Limb (tissue), 2 donors: Measurements from ENCODE around the gene DEPDC1.
A peak's percentile ranks its signal among the peaks of the same experiment; 100 is the strongest.
"Not testable (repeated sequence)": the region's sequence is repeated elsewhere in the genome, so short reads cannot be mapped to it uniquely, and the experiment has no call there.

ENCODE experiments used
- DNase-seq, 2 donors: peaks; one replicate each; pipeline ENCODE4 v3.0.0-alpha.2; 2016; ENCODE audit errors: extremely low spot score in 2 of 2

The DEPDC1 gene, protein sequence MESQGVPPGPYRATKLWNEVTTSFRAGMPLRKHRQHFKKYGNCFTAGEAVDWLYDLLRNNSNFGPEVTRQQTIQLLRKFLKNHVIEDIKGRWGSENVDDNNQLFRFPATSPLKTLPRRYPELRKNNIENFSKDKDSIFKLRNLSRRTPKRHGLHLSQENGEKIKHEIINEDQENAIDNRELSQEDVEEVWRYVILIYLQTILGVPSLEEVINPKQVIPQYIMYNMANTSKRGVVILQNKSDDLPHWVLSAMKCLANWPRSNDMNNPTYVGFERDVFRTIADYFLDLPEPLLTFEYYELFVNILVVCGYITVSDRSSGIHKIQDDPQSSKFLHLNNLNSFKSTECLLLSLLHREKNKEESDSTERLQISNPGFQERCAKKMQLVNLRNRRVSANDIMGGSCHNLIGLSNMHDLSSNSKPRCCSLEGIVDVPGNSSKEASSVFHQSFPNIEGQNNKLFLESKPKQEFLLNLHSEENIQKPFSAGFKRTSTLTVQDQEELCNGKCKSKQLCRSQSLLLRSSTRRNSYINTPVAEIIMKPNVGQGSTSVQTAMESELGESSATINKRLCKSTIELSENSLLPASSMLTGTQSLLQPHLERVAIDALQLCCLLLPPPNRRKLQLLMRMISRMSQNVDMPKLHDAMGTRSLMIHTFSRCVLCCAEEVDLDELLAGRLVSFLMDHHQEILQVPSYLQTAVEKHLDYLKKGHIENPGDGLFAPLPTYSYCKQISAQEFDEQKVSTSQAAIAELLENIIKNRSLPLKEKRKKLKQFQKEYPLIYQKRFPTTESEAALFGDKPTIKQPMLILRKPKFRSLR

DNA sequence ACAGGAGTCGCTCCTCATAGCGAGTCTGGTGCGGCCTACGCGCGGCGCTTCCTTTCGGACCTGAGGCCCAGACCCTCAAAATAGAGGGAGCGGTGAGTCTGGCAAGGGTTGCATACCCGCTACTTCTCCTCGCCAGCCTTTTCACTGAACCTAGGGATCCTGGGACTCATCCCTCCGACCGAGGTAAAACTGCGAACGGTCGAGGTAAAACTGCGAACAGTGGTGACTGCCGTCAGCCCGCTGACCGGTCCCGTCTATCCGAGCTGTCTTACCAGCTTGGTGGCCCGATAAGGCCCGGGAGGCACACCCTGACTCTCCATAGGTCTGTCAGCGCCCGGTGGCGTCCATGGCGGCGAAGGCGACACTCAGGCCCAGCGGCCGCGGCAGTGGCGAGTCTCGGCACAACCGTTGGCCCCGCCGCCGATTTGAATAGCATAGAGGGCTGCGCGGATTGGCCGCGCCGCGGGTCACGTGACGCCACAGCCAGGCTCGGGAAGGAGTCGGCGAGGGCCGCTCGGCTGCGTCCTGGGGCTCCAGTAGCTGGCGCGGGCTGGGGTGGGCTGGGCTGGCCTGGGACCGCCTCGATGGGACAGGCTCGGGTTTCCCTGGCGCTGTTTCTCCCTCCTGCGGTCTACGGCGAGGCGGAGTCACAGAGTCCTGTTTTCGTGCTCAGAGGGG, at the start of gene DEPDC1:
TSS of gene DEPDC1 (minus strand) at position 403 of the 678 bp plus-strand sequence. CDS start at position 320, 83 bp downstream.
- DNase-seq = peak; percentile 94 to 96

- no peak for DNase-seq
Observed at GRCh38 chr1:68544651-68545050, 47.8 kb upstream of the DEPDC1 start.

GRCh38 chr1:68542586-68542985, 45.7 kb upstream of the DEPDC1 start:
- DNase-seq = no peak

- DNase-seq = no peak
Observed at GRCh38 chr1:68538941-68539340, 42.1 kb upstream of the DEPDC1 start.

DNA sequence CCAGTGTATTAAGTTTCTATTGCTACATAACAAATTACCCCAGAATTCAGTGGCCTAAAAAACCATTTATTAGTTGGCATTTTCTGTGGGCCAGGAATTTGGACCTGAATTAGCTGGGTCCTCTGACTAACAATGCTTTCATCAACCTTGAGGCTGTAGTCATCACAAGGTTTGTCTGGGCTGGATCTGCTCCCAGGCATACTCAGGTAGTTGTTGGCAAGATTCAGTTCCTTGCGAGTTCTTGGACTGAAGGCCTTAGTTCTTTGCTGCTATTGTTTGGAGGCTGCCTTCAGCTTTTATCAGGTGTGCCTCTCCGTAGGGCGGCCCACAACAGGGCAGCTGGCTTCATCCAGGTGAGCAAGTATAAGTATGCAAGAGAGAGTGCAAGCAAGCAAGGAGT, 31.4 kb upstream of the DEPDC1 start:
- no peak for DNase-seq

DNA sequence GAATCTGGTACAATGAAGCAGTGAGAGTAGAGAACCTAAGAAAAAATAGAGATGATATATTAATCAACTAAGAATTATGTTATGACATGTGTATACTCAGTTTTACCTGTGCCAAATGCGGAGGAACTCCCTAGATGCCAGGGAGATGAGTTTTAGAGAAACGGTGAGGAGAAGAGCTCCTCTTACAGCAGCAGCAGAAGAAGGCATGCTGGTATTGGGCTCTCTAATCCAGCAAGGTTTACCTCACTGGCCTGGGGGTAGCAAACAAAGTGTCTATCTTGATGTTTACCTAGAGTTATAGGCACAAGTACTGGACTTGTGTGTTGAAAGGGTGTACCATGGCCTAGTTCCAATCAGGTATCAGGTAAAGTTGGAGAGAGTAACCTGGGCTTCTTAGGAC, 28.9 kb upstream of the DEPDC1 start:
- no peak for DNase-seq

GRCh38 chr1:68521286-68521685, 24.4 kb upstream of the DEPDC1 start:
- no peak for DNase-seq

DNA sequence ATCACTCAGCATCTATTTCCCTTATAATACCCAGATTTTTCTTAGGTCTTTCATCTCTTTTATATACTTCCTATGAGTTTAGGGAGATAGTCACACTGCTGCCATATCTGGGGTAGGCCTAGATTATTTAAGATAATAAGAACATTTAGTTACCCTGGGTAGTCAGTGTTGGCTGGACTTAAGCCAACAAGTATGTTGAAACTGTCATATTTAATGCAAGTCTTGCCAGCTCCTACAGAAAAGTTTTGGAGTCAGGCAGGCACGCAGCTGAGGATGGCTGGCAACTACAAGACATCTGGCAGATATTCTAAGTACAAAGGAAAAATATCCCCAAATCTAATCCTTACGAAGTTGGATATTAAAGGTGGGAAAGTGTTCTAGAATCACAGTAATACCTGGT, 19.2 kb upstream of the DEPDC1 start:
- no peak for DNase-seq

DNA sequence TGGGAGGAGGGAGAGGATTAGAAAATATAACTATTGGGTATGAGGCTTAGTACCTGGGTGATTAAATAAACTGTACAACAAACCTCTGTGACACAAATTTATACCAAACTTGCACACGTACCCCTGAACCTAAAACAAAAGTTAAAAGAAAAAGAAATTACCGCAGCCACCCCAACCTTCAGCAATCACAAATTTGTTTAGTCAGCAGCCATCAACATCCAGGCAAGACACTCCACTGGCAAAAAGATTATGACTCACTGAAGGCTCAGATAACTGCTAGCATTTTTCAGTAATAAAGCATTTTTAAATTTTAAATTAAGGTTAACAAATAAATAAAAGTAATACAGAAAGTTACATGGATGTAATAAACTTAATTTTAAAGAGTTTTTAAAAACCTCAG, 14.4 kb upstream of the DEPDC1 start:
- no peak for DNase-seq

DNA sequence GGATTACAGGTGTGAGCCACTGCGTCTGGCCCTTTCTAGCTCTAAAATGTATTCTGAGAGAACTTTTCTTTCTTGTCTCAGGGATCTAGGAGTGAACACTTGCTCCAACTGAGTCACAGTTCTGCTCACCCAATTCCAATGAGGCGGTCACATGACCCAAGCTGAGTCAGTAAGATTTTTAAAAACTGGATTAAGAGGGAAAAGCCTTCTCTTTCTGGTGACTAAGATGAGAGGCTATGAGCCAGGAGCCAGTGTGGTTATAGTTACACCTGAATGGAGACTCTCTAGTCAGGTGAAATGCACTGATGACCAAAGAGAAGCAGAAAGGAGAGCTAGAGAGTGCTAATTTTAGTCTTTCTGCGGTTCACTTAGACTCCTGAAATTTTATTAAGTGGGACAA, 9.5 kb upstream of the DEPDC1 start:
- no peak for DNase-seq

DNA sequence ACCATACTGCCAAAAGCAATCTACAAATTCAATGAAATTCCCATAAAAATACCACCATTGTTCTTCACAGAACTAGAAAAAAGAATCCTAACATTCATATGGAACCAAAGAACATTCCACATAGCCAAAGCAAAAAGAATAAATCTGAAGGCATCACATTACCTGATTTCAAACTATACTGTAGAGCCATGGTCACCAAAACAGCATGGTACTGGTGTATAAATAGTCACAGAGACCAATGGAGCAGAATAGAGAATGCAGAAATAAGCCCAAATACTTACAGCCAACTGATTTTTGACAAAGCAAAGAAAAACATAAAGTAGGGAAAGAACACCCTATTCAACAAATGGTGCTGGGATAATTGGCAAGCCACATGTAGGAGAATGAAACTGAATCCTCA, 6.2 kb upstream of the DEPDC1 start:
- DNase-seq = no peak

GRCh38 chr1:68497358-68497698, 446 bp upstream of the DEPDC1 start:
- DNase-seq = no peak

- DNase-seq = no peak
Observed at GRCh38 chr1:68495968-68496679, 758 bp downstream of the DEPDC1 start.

GRCh38 chr1:68495532-68495931, 1.4 kb downstream of the DEPDC1 start:
- no peak for DNase-seq

GRCh38 chr1:68493193-68493592, 3.7 kb downstream of the DEPDC1 start:
- DNase-seq = no peak

DNA sequence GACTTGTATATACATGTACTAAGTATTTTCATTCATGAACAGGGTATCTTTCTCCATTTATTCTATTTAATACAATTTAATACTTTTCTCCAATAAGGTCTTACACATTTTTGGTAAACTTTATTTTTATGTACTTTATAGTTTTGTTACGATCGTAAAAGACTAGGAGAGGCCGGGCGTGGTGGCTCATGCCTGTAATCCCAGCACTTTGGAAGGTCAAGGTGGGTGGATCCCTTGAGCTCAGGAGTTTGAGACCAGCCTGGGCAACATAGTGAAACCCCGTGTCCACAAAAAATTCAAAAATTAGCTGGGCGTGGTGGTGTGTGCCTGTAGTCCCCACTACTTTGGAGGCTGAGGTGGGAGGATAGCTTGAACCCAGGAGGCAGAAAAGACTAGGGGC, 4.6 kb downstream of the DEPDC1 start:
- not testable (repeated sequence) for DNase-seq

DNA sequence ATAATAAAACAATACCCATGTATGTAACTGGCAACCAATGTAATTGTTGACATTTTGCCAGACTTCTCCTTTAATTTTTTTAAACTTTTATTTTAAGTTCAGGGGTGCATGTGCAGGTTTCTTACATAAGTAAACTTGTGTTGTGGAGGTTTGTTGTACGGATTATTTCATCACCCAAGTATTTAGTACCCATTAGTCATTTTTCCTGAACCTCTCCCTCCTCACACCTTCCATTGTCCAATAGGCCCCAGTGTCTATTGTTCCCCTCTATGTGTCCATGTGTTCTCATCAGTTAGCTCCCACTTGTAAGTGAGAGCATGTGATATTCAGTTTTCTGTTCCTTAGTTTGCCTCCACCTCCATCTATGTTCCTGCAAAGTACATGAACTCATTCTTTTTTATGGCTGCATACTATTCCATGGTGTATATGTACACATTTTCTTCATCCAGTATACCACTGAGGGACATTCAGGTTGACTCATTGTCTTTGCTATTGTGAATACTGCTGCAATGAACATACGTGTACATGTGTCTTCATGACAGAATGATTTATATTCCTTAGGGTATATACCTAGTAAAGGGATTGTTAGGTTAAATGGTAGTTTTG, 6.7 kb downstream of the DEPDC1 start:
- no peak for DNase-seq

- no peak for DNase-seq
Observed at GRCh38 chr1:68485431-68486022, 11.4 kb downstream of the DEPDC1 start.

GRCh38 chr1:68484618-68485017, 12.3 kb downstream of the DEPDC1 start:
- no peak for DNase-seq

GRCh38 chr1:68481041-68481440, 15.8 kb downstream of the DEPDC1 start:
- no peak for DNase-seq

DNA sequence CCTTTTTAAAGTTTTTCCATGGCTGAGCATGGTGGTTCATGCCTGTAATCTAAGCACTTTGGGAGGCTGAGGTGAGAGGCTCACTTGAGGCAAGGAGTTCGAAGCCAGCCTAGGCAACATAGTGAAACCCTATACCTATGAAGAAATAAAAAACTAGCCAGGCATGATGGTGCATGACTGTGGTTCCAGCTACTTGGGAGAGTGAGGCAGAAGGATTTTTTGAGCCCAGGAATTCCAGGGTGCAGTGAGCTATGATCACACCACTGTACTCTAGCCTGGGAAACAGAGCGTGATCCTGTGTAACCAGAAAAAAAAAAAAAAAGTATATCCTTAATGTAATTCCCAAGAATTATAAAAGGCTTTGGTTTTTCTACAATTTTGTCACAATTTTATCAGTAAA, 17.4 kb downstream of the DEPDC1 start:
- DNase-seq = no peak
